HL-60 (cell line): ENCODE measurements around the gene PAQR4.

Source experiments
- DNase-seq, 2 experiments: peaks; one replicate each; pipeline ENCODE4 v3.0.0-alpha.2; 2010 to 2020; ENCODE audit warnings: low read depth in 1 of 2, low spot score in 1 of 2
- H3K27ac ChIP-seq: fragments of 250-450 bp; sonication (Bioruptor Pico); replicated peaks from 2 replicates; pipeline ENCODE4 v1.5.1; 2020; ENCODE audit warnings: mild to moderate bottlenecking, moderate library complexity
- H3K27me3 ChIP-seq: fragments of 250-450 bp; sonication (Bioruptor Pico); 2 replicates; pipeline ENCODE4 v1.5.1; 2021; ENCODE audit warnings: mild to moderate bottlenecking, moderate library complexity; ENCODE audit not compliant: insufficient read depth, poor library complexity, severe bottlenecking
- H3K4me3 ChIP-seq: replicated peaks from 2 replicates; pipeline ENCODE4 v1.5.1; 2011; ENCODE audit warnings: mild to moderate bottlenecking, control low read depth, low read length; ENCODE audit not compliant: insufficient read depth
- CTCF ChIP-seq: IDR thresholded peaks from one replicate; pipeline ENCODE4 v1.5.1; 2011; ENCODE audit warnings: low read length, control low read depth, inconsistent platforms; ENCODE audit not compliant: insufficient read depth
- GABPA ChIP-seq: IDR thresholded peaks from 2 replicates; pipeline ENCODE4 v1.6.1; 2012; ENCODE audit warnings: low read depth
- POLR2AphosphoS5 ChIP-seq: IDR thresholded peaks from 2 replicates; pipeline ENCODE4 v1.6.1; 2012; ENCODE audit warnings: low read depth
- REST ChIP-seq: IDR thresholded peaks from 2 replicates; pipeline ENCODE4 v1.6.1; 2012; ENCODE audit warnings: low read depth; ENCODE audit not compliant: insufficient replicate concordance
- SPI1 ChIP-seq: IDR thresholded peaks from 2 replicates; pipeline ENCODE4 v1.6.1; 2012; ENCODE audit warnings: low read depth, mild to moderate bottlenecking, borderline replicate concordance

The PAQR4 gene

DNA sequence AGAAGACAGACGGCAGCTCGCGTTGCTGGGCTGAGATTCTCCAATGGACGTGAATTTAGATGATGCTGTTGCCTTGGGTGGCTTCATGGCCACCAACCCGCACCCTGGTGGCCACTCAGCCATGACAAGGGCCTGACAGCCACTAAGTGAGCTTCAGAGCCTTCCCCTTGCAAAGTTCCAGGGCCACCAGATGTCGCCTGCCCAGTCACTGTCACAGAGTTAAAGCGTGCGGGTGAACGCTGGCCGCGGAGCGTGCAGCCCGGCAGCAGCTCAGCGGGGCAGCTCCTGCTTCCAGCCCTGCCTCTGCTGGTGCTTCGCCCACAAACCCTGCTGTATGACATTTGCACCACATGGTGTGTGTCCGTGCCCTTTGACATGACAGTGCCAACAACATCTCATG, 18.4 kb upstream of the PAQR4 start:
- TF ChIP-seq SPI1 (no peak), REST (no peak), GABPA (no peak), POLR2AphosphoS5 (no peak), CTCF (no peak)
- Histone ChIP-seq H3K27me3 (no peaks in the 10 kb centered on the region), H3K27ac (no peak overlapping the region), H3K4me3 (no peak overlapping the region)
- no peak for DNase-seq

GRCh38 chr16:2952679-2953078, 16.5 kb upstream of the PAQR4 start:
- H3K27ac ChIP-seq: no peak overlapping the region
- H3K27me3 ChIP-seq: no peaks in the 10 kb centered on the region
- no peak overlapping the region for H3K4me3 ChIP-seq
- TF ChIP-seq REST (no peak), POLR2AphosphoS5 (no peak), SPI1 (no peak)
- no peak for DNase-seq

DNA sequence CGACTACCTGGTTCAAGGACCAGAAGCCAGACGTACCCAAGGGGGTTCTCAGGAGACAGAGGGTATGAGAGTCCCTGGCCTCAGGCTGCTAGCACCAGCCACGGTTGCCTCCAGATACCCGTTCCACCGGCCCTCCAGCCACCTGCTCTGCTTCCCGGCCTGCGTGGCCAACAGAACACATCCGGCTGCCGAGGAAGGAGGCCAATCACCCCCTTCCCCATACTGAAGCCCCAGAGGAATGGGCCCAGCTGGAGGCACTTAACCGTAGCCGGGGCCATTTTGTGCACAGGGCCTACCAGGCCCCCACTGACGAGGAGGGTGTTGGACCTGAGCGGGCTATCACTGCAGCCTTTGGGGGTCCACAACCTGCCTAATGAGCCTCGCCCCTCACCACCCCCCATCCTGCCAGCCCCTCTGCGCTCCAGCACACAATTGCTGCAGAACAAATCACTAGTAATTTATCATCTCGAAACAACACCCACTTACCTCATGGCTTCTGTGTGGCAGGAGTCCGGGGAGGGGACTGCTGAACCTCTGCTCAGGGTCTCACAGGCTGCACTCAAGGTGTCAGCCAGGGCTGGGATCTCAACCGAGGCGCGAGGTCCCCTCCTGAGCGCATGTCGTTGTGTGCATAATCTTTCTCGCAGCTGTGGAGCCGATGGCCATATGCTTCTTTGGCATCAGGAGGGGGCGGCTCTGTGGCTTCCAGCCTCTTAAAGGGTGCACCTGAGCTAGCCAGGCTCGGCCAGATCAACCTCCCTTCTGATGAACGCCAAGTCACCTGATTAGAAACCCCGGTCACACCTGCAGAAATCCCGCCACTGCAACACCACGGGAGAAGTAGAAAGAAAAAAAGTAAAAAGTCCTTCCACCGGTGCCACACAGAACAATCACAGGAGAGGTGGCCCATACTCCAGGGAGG, 15.2 kb upstream of the PAQR4 start:
- no peak for DNase-seq
- Histone ChIP-seq H3K4me3 (no peak overlapping the region), H3K27ac (no peak overlapping the region), H3K27me3 (no peaks in the 10 kb centered on the region)
- TF ChIP-seq SPI1 (no peak), REST (no peak), POLR2AphosphoS5 (no peak), GABPA (no peak), CTCF (no peak)
